Kidney (tissue), 14 donors: ENCODE results near the gene ECI2. TPM values are rescaled to one million over a fixed set of nuclear protein-coding genes. Genes with fewer than 3 reads are reported as not detected.

Experiments
- DNase-seq, 5 donors: peaks; one replicate each; pipeline ENCODE4 v3.0.0-alpha.2; 2013 to 2020
- FAIRE-seq: peaks from 2 replicates; lab custom pipeline; 2012; peaks lifted over from hg19 to GRCh38; lab: Jason Lieb, UNC
- H3K27ac ChIP-seq, 2 donors: one replicate each; pipeline ENCODE4 v1.7.0; 2013; ENCODE audit warnings: low read depth in 2 of 2, low read length in 2 of 2, inconsistent platforms in 1 of 2
- H3K27me3 ChIP-seq: one replicate; pipeline ENCODE4 v1.7.1; 2013; ENCODE audit warnings: low read length, inconsistent platforms; ENCODE audit not compliant: control insufficient read depth, insufficient read depth
- H3K36me3 ChIP-seq, 3 donors: one replicate each; pipeline versions ENCODE4 v1.7.0 to v1.7.1; 2013; ENCODE audit warnings: low read length in 3 of 3, control low read depth in 1 of 3, inconsistent platforms in 1 of 3; ENCODE audit not compliant: insufficient read depth in 3 of 3, control insufficient read depth in 2 of 3
- H3K4me1 ChIP-seq, 3 donors: one replicate each; pipeline versions ENCODE4 v1.7.0 to v1.7.1; 2013; ENCODE audit warnings: low read length in 3 of 3, inconsistent platforms in 1 of 3, low read depth in 1 of 3; ENCODE audit not compliant: control insufficient read depth in 2 of 3, insufficient read depth in 2 of 3
- H3K4me3 ChIP-seq, 3 donors: one replicate each; pipeline versions ENCODE4 v1.7.0 to v1.8.1; 2013; ENCODE audit warnings: low read length in 3 of 3, control low read depth in 1 of 3, inconsistent platforms in 1 of 3
- H3K9ac ChIP-seq, 3 donors: one replicate each; pipeline versions ENCODE4 v1.7.0 to v1.7.1; 2013; ENCODE audit warnings: low read length in 3 of 3, control low read depth in 1 of 3, inconsistent platforms in 1 of 3
- H3K9me3 ChIP-seq, 3 donors: one replicate each; pipeline versions ENCODE4 v1.7.0 to v1.7.1; 2013; ENCODE audit warnings: low read length in 3 of 3, control low read depth in 1 of 3, inconsistent platforms in 1 of 3; ENCODE audit not compliant: control insufficient read depth in 2 of 3, insufficient read depth in 1 of 3
- CTCF ChIP-seq: IDR thresholded peaks from 3 replicates; pipeline ENCODE4 v1.5.1; 2012; ENCODE audit warnings: mild to moderate bottlenecking, moderate library complexity, borderline replicate concordance; ENCODE audit not compliant: insufficient read depth; ENCODE audit errors: extremely low read depth
- intact Hi-C: fragments of 100-400 bp; cut with DNase I; formaldehyde crosslinking; loops from one replicate; pipeline ENCODE4 v1.11.1; 2022
- polyA plus RNA-seq: library from polyadenylated mRNA; stranded (reverse); fragments of 350-450 nt; fragmentation: Illumina TruSeq; extraction: RNeasy Lipid Tissue Mini Kit (QIAGEN cat#74804); gene quantifications from one replicate; pipeline ENCODE4 v1.2.3, GENCODE V29; 2014; ENCODE audit warnings: low read depth, low replicate concordance; ENCODE audit not compliant: insufficient read depth
- total RNA-seq: library from RNA; stranded (reverse); fragmentation: NEBNext Ultra II Directional; extraction: Animal tissue kit (Norgen Biotek cat#: 25700); gene quantifications from one replicate; pipeline ENCODE4 v1.2.1, GENCODE V29; 2021
- donor health status: control.
- donor health status: control.
- donor health status: control.
- donor health status: control.
- donor health status: control.
- donor health status: DM: yes; HTN: yes; CAD: no.
- donor health status: Normal renal cell carcinoma (clear cell type).

ECI2 gene
- total and polyA plus RNA-seq, 2 donors from 2014 or later = 51.9 to 210 TPM

- intact Hi-C loops = no loop called here
- no peaks in the 10 kb centered on the region for H3K27me3 ChIP-seq
- FAIRE-seq = no peak
- no peak overlapping the region for H3K9ac ChIP-seq
- no peak for TF ChIP-seq CTCF
- DNase-seq = no peak
- no peak overlapping the region for H3K27ac ChIP-seq
- no peaks in the 10 kb centered on the region for H3K9me3 ChIP-seq
- no peaks in the 10 kb centered on the region for H3K4me1 ChIP-seq
- no peaks in the 10 kb centered on the region for H3K36me3 ChIP-seq
- no peak overlapping the region for H3K4me3 ChIP-seq
Observed at GRCh38 chr6:4179960-4180651, 44.7 kb upstream of the ECI2 start.

GRCh38 chr6:4178737-4179333 is 43.5 kb upstream of the ECI2 start:
- no peaks in the 10 kb centered on the region for H3K36me3 ChIP-seq
- no peak for FAIRE-seq
- no peaks in the 10 kb centered on the region for H3K27me3 ChIP-seq
- no peaks in the 10 kb centered on the region for H3K4me1 ChIP-seq
- H3K27ac ChIP-seq = no peak overlapping the region
- no peak overlapping the region for H3K9ac ChIP-seq
- H3K9me3 ChIP-seq = no peaks in the 10 kb centered on the region
- intact Hi-C loops = no loop called here
- DNase-seq = no peak
- TF ChIP-seq CTCF = no peak
- H3K4me3 ChIP-seq = no peak overlapping the region

- Histone ChIP-seq H3K4me3 (no peak overlapping the region), H3K9me3 (no peaks in the 10 kb centered on the region), H3K27ac (no peak overlapping the region), H3K4me1 (no peaks in the 10 kb centered on the region), H3K36me3 (no peaks in the 10 kb centered on the region), H3K9ac (no peak overlapping the region), H3K27me3 (no peaks in the 10 kb centered on the region)
- no peak for DNase-seq
- FAIRE-seq = no peak
- no peak for TF ChIP-seq CTCF
- intact Hi-C loops = no loop called here
Observed at GRCh38 chr6:4176907-4177306, 41.5 kb upstream of the ECI2 start.

- TF ChIP-seq CTCF = no peak
- Histone ChIP-seq H3K27ac (no peak overlapping the region), H3K4me3 (no peak overlapping the region), H3K27me3 (no peaks in the 10 kb centered on the region), H3K9me3 (no peaks in the 10 kb centered on the region), H3K4me1 (no peaks in the 10 kb centered on the region), H3K36me3 (no peaks in the 10 kb centered on the region), H3K9ac (no peak overlapping the region)
- DNase-seq (no peak), FAIRE-seq (no peak)
- intact Hi-C loops = no loop called here
Observed at GRCh38 chr6:4174042-4174441, 38.7 kb upstream of the ECI2 start.
